Measurements from ENCODE around the gene SNAPIN.

- TF ChIP-seq POLR2A (IDR thresholded peaks at IDR 0.05) (no peak), CTCF (IDR thresholded peaks at IDR 0.05 in 4 of 5, conservative IDR thresholded peaks at IDR 0.05 in 1 of 5) (no peak)
Observed at GRCh38 chr1:153699768-153700167, 41.3 kb downstream of the SNAPIN start.

All from gastrocnemius medialis (tissue), 4 donors.